HEK293 (cell line): ENCODE results near the gene PKIG.
A peak's percentile ranks its signal among the peaks of the same experiment; 100 is the strongest.

ENCODE experiments used
- HOXA7 ChIP-seq: sonication (generic); formaldehyde crosslinking; IDR thresholded peaks from 2 replicates; pipeline ENCODE4 v1.8.1; 2022; ENCODE audit warnings: missing genetic modification reagents, borderline replicate concordance
- HOXD13 ChIP-seq: sonication (generic); formaldehyde crosslinking; IDR thresholded peaks from 2 replicates; pipeline ENCODE4 v1.8.0; 2022; ENCODE audit warnings: missing genetic modification reagents, borderline replicate concordance
- IKZF3 ChIP-seq: fragments of 450-650 bp; IDR thresholded peaks from 2 replicates; pipeline ENCODE4 v1.5.0; 2018; ENCODE audit warnings: missing biosample characterization, mild to moderate bottlenecking, missing genetic modification characterization, moderate library complexity
- KLF7 ChIP-seq: fragments of 450-650 bp; formaldehyde crosslinking; IDR thresholded peaks from 2 replicates; pipeline ENCODE4 v1.5.1; 2016; ENCODE audit warnings: missing biosample characterization, missing genetic modification characterization, borderline replicate concordance
- SETDB1 ChIP-seq: IDR thresholded peaks from one replicate; pipeline ENCODE4 v1.6.1; 2017; ENCODE audit warnings: mild to moderate bottlenecking, low read length, moderate library complexity, mixed read lengths; ENCODE audit not compliant: insufficient read length
- ZFP69B ChIP-seq: fragments of 450-650 bp; formaldehyde crosslinking; IDR thresholded peaks from 2 replicates; pipeline ENCODE4 v1.5.1; 2016; ENCODE audit warnings: missing biosample characterization, missing genetic modification characterization
- ZNF138 ChIP-seq: fragments of 450-650 bp; formaldehyde crosslinking; IDR thresholded peaks from 2 replicates; pipeline ENCODE4 v1.5.1; 2016; ENCODE audit warnings: missing biosample characterization, missing genetic modification characterization, borderline replicate concordance
- ZNF19 ChIP-seq: fragments of 450-650 bp; formaldehyde crosslinking; IDR thresholded peaks from 2 replicates; pipeline ENCODE4; 2016; ENCODE audit warnings: missing biosample characterization, missing genetic modification characterization, low read depth
- ZNF274 ChIP-seq, 2 experiments: fragments of 200-500 bp in 1 of 2; fragments of 450-650 bp in 1 of 2; sonication (Bioruptor generic) in 1 of 2; formaldehyde crosslinking in 1 of 2; IDR thresholded peaks; 2 replicates each; pipeline versions ENCODE4 v1.5.1 to v1.6.1; 2014 to 2016; ENCODE audit warnings: borderline replicate concordance in 1 of 2, inconsistent platforms in 1 of 2, low read length in 1 of 2, missing biosample characterization in 1 of 2, missing genetic modification characterization in 1 of 2
- ZNF311 ChIP-seq: fragments of 450-650 bp; formaldehyde crosslinking; IDR thresholded peaks from 2 replicates; pipeline ENCODE4 v1.5.1; 2017; ENCODE audit warnings: missing biosample characterization, missing genetic modification characterization, borderline replicate concordance
- ZNF404 ChIP-seq: fragments of 450-650 bp; formaldehyde crosslinking; IDR thresholded peaks from 2 replicates; pipeline ENCODE4 v1.5.1; 2017; ENCODE audit warnings: missing biosample characterization, missing genetic modification characterization
- ZNF544 ChIP-seq: fragments of 450-650 bp; formaldehyde crosslinking; IDR thresholded peaks from 2 replicates; pipeline ENCODE4 v1.5.0; 2017; ENCODE audit warnings: missing biosample characterization, missing genetic modification characterization
- ZNF548 ChIP-seq: fragments of 450-650 bp; formaldehyde crosslinking; IDR thresholded peaks from 2 replicates; pipeline ENCODE4 v1.5.1; 2016; ENCODE audit warnings: missing biosample characterization, missing genetic modification characterization
- ZNF624 ChIP-seq: fragments of 450-650 bp; formaldehyde crosslinking; IDR thresholded peaks from 2 replicates; pipeline ENCODE4 v1.5.1; 2017; ENCODE audit warnings: missing biosample characterization, missing genetic modification characterization
- ZNF670 ChIP-seq: fragments of 450-650 bp; formaldehyde crosslinking; IDR thresholded peaks from 2 replicates; pipeline ENCODE4 v1.5.1; 2016; ENCODE audit warnings: missing biosample characterization, missing genetic modification characterization, low read depth
- ZNF776 ChIP-seq: fragments of 450-650 bp; formaldehyde crosslinking; IDR thresholded peaks from 2 replicates; pipeline ENCODE4 v1.5.0; 2017; ENCODE audit warnings: missing biosample characterization, missing genetic modification characterization, borderline replicate concordance
- ZNF785 ChIP-seq: fragments of 450-650 bp; formaldehyde crosslinking; IDR thresholded peaks from 2 replicates; pipeline ENCODE4 v1.5.1; 2016; ENCODE audit warnings: missing biosample characterization, missing genetic modification characterization
- ZSCAN16 ChIP-seq: fragments of 450-650 bp; formaldehyde crosslinking; IDR thresholded peaks from 2 replicates; pipeline ENCODE4 v1.5.1; 2016; ENCODE audit warnings: missing biosample characterization, missing genetic modification characterization
- ZXDB ChIP-seq: fragments of 450-650 bp; formaldehyde crosslinking; IDR thresholded peaks from 2 replicates; pipeline ENCODE4 v1.5.1; 2016; ENCODE audit warnings: missing biosample characterization, missing genetic modification characterization
- TF ChIP-seq, protein P1 (sequence below): fragments of 450-650 bp; formaldehyde crosslinking; IDR thresholded peaks from 2 replicates; pipeline ENCODE4 v1.5.1; 2016; ENCODE audit warnings: missing biosample characterization, missing genetic modification characterization
- TF ChIP-seq, protein P2 (sequence below): fragments of 450-650 bp; formaldehyde crosslinking; IDR thresholded peaks from 2 replicates; pipeline ENCODE4 v1.5.1; 2017; ENCODE audit warnings: missing biosample characterization, missing genetic modification characterization
- TF ChIP-seq, protein P3 (sequence below): fragments of 450-650 bp; formaldehyde crosslinking; conservative IDR thresholded peaks from 2 replicates; pipeline ENCODE4 v1.5.1; 2016; ENCODE audit warnings: low read depth, missing biosample characterization, missing genetic modification characterization
- TF ChIP-seq, protein P4 (sequence below): fragments of 450-650 bp; formaldehyde crosslinking; IDR thresholded peaks from 2 replicates; pipeline ENCODE4 v1.5.1; 2017; ENCODE audit warnings: missing biosample characterization, mild to moderate bottlenecking, missing genetic modification characterization, moderate library complexity
- TF ChIP-seq, protein P5 (sequence below): fragments of 450-650 bp; formaldehyde crosslinking; IDR thresholded peaks from 2 replicates; pipeline ENCODE4 v1.5.1; 2017; ENCODE audit warnings: missing biosample characterization, missing genetic modification characterization

Gene PKIG

DNA sequence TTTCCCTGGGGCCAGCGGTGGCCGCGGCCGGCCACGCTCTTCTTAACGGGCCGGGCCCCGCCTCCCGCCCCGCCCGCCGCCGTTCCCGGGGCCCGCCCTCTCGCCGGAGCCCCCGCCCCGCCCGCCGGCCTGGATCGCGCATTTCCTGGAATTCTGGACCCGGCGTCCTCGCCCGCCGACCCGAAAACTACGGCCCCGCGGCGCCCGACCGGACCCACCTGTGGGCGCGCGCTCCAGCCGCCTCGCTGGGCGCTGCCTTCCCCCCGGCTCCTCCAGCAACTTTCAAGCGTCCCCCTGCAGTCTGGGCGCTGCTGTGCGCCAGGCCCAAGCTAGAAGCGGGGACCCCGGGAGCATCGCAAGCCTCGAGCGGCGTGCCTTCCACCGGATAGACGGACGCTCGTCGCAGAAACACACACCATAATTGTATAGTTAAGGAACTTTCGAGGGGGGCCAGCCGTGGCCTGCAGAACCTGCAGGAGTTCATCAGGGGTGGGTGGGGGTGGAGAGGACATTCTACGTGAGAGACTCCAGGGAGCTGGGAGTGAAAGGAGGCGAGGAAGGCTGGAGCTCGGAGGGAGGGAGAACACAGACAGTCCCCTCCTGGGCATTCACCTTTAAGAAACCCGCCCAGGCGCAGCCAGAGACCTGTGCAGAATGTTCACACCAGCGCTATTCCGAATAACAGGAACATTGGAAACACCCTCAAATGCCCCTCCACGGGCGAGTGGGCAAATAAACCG, 69.5 kb downstream of the PKIG start, which contains the start of gene ADA (continued):
- TF ChIP-seq, protein P1, sequence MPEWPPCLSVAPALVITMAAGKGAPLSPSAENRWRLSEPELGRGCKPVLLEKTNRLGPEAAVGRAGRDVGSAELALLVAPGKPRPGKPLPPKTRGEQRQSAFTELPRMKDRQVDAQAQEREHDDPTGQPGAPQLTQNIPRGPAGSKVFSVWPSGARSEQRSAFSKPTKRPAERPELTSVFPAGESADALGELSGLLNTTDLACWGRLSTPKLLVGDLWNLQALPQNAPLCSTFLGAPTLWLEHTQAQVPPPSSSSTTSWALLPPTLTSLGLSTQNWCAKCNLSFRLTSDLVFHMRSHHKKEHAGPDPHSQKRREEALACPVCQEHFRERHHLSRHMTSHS (tag by site-specific recombination), result no peak
- no peak for TF ChIP-seq ZFP69B (tag by site-specific recombination)
- no peak for TF ChIP-seq ZNF548
- TF ChIP-seq, protein P2, sequence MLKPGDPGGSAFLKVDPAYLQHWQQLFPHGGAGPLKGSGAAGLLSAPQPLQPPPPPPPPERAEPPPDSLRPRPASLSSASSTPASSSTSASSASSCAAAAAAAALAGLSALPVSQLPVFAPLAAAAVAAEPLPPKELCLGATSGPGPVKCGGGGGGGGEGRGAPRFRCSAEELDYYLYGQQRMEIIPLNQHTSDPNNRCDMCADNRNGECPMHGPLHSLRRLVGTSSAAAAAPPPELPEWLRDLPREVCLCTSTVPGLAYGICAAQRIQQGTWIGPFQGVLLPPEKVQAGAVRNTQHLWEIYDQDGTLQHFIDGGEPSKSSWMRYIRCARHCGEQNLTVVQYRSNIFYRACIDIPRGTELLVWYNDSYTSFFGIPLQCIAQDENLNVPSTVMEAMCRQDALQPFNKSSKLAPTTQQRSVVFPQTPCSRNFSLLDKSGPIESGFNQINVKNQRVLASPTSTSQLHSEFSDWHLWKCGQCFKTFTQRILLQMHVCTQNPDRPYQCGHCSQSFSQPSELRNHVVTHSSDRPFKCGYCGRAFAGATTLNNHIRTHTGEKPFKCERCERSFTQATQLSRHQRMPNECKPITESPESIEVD (tag by site-specific recombination), result no peak
- no peak for TF ChIP-seq ZNF624 (tag by site-specific recombination)
- no peak for TF ChIP-seq ZNF544 (tag by site-specific recombination)
- TF ChIP-seq SETDB1, result no peak
- TF ChIP-seq IKZF3 (tag by site-specific recombination), result no peak
- TF ChIP-seq ZNF785 (tag by site-specific recombination), result no peak
- TF ChIP-seq HOXA7 (CRISPR knock-in tag), result no peak
- TF ChIP-seq ZXDB (tag by site-specific recombination), result peak; percentile 19; the same call in 1 of the 2 replicates
- no peak for TF ChIP-seq ZNF311 (tag by site-specific recombination)
- TF ChIP-seq, protein P3, sequence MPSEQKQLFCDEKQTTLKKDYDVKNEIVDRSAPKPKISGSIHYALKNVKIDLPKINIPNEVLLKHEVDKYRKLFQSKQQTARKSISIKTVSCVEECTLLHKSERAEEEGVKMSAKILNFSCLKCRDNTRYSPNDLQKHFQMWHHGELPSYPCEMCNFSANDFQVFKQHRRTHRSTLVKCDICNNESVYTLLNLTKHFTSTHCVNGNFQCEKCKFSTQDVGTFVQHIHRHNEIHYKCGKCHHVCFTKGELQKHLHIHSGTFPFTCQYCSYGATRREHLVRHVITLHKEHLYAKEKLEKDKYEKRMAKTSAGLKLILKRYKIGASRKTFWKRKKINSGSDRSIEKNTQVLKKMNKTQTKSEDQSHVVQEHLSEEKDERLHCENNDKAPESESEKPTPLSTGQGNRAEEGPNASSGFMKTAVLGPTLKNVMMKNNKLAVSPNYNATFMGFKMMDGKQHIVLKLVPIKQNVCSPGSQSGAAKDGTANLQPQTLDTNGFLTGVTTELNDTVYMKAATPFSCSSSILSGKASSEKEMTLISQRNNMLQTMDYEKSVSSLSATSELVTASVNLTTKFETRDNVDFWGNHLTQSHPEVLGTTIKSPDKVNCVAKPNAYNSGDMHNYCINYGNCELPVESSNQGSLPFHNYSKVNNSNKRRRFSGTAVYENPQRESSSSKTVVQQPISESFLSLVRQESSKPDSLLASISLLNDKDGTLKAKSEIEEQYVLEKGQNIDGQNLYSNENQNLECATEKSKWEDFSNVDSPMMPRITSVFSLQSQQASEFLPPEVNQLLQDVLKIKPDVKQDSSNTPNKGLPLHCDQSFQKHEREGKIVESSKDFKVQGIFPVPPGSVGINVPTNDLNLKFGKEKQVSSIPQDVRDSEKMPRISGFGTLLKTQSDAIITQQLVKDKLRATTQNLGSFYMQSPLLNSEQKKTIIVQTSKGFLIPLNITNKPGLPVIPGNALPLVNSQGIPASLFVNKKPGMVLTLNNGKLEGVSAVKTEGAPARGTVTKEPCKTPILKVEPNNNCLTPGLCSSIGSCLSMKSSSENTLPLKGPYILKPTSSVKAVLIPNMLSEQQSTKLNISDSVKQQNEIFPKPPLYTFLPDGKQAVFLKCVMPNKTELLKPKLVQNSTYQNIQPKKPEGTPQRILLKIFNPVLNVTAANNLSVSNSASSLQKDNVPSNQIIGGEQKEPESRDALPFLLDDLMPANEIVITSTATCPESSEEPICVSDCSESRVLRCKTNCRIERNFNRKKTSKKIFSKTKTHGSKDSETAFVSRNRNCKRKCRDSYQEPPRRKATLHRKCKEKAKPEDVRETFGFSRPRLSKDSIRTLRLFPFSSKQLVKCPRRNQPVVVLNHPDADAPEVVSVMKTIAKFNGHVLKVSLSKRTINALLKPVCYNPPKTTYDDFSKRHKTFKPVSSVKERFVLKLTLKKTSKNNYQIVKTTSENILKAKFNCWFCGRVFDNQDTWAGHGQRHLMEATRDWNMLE (tag by site-specific recombination), result no peak
- no peak for TF ChIP-seq ZNF670 (tag by site-specific recombination)
- no peak for TF ChIP-seq ZNF404 (tag by site-specific recombination)
- no peak for TF ChIP-seq KLF7 (tag by site-specific recombination)
- TF ChIP-seq HOXD13 (CRISPR knock-in tag), result no peak
- TF ChIP-seq, protein P4, sequence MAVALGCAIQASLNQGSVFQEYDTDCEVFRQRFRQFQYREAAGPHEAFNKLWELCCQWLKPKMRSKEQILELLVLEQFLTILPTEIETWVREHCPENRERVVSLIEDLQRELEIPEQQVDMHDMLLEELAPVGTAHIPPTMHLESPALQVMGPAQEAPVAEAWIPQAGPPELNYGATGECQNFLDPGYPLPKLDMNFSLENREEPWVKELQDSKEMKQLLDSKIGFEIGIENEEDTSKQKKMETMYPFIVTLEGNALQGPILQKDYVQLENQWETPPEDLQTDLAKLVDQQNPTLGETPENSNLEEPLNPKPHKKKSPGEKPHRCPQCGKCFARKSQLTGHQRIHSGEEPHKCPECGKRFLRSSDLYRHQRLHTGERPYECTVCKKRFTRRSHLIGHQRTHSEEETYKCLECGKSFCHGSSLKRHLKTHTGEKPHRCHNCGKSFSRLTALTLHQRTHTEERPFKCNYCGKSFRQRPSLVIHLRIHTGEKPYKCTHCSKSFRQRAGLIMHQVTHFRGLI, result peak; percentile 74
- no peak for TF ChIP-seq ZNF138
- TF ChIP-seq ZNF776 (tag by site-specific recombination), result no peak
- TF ChIP-seq, protein P5, sequence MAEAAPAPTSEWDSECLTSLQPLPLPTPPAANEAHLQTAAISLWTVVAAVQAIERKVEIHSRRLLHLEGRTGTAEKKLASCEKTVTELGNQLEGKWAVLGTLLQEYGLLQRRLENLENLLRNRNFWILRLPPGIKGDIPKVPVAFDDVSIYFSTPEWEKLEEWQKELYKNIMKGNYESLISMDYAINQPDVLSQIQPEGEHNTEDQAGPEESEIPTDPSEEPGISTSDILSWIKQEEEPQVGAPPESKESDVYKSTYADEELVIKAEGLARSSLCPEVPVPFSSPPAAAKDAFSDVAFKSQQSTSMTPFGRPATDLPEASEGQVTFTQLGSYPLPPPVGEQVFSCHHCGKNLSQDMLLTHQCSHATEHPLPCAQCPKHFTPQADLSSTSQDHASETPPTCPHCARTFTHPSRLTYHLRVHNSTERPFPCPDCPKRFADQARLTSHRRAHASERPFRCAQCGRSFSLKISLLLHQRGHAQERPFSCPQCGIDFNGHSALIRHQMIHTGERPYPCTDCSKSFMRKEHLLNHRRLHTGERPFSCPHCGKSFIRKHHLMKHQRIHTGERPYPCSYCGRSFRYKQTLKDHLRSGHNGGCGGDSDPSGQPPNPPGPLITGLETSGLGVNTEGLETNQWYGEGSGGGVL (tag by site-specific recombination), result no peak
- no peak for TF ChIP-seq ZNF274 (IDR thresholded peaks at IDR 0.05; ENCODE audit: low read length)
- TF ChIP-seq ZNF274 (tag by site-specific recombination; IDR thresholded peaks at IDR 0.05; ENCODE audit: borderline replicate concordance), result no peak
- no peak for TF ChIP-seq ZNF19 (tag by site-specific recombination)
- TF ChIP-seq ZSCAN16 (tag by site-specific recombination), result no peak
